Neural cell (in vitro differentiated cells): Measurements from ENCODE around the gene RBMS3. TPM values are rescaled to one million over a fixed set of nuclear protein-coding genes. Genes with fewer than 3 reads are reported as not detected.

Experiments
- H2AFZ ChIP-seq: fragments of 200-600, 300-800 bp; sonication (generic), shearing (Covaris generic); 2 replicates; pipeline ENCODE4 v1.6.0; 2014; ENCODE audit warnings: low read depth, mild to moderate bottlenecking, antibody characterized with exemption, low read length, moderate library complexity
- H3F3A ChIP-seq: fragments of 200-600 bp; shearing (Covaris generic); 2 replicates; pipeline ENCODE4 v1.6.1; 2016; ENCODE audit warnings: mild to moderate bottlenecking, moderate library complexity, mixed read lengths, antibody characterized with exemption, low read length; ENCODE audit not compliant: insufficient read depth, poor library complexity, severe bottlenecking
- H3K27ac ChIP-seq: fragments of 200-600, 300-800 bp; sonication (generic), shearing (Covaris generic); 2 replicates; pipeline ENCODE4 v1.5.1; 2014; ENCODE audit warnings: mild to moderate bottlenecking, low read length, moderate library complexity
- H3K27me3 ChIP-seq: fragments of 300-800, 200-600 bp; sonication (generic), shearing (Covaris generic); 2 replicates; pipeline ENCODE4 v1.6.0; 2014; ENCODE audit warnings: mild to moderate bottlenecking, low read depth, low read length, moderate library complexity; ENCODE audit not compliant: insufficient read depth
- H3K36me3 ChIP-seq: fragments of 300-800, 200-600 bp; sonication (generic), shearing (Covaris generic); 2 replicates; pipeline ENCODE4 v1.5.1; 2014; ENCODE audit warnings: mild to moderate bottlenecking, antibody characterized with exemption, low read length, moderate library complexity; ENCODE audit not compliant: insufficient read depth
- H3K4me2 ChIP-seq: fragments of 300-800, 200-600 bp; sonication (generic), shearing (Covaris generic); 2 replicates; pipeline ENCODE4 v1.6.0; 2014; ENCODE audit warnings: mild to moderate bottlenecking, low read length
- H3K4me3 ChIP-seq: fragments of 300-800, 200-600 bp; sonication (generic), shearing (Covaris generic); 2 replicates; pipeline ENCODE4 v1.5.1; 2014; ENCODE audit warnings: mild to moderate bottlenecking, low read length, moderate library complexity
- H3K79me2 ChIP-seq: fragments of 200-600 bp; shearing (Covaris generic); replicated peaks from 2 replicates; pipeline ENCODE4 v1.6.0; 2014; ENCODE audit warnings: mild to moderate bottlenecking, low read length, moderate library complexity; ENCODE audit not compliant: insufficient read depth
- H3K9ac ChIP-seq: fragments of 300-800, 200-600 bp; sonication (generic), shearing (Covaris generic); 2 replicates; pipeline ENCODE4 v1.6.1; 2016; ENCODE audit warnings: mild to moderate bottlenecking, low read length, mixed read lengths
- H3K9me2 ChIP-seq: fragments of 200-600 bp; shearing (Covaris generic); 2 replicates; pipeline ENCODE4 v1.6.1; 2016; ENCODE audit warnings: mild to moderate bottlenecking, low read length, mixed read lengths; ENCODE audit not compliant: insufficient read depth
- H3K9me3 ChIP-seq: fragments of 200-600, 300-800 bp; sonication (generic), shearing (Covaris generic); 2 replicates; pipeline ENCODE4 v1.6.1; 2016; ENCODE audit warnings: mild to moderate bottlenecking, mixed run types, low read length, moderate library complexity, mixed read lengths
- H4K20me1 ChIP-seq: fragments of 200-600 bp; shearing (Covaris generic); 2 replicates; pipeline ENCODE4 v1.6.1; 2016; ENCODE audit warnings: mild to moderate bottlenecking, mixed run types; ENCODE audit not compliant: insufficient read depth
- CTCF ChIP-seq: fragments of 450-650 bp; IDR thresholded peaks from 2 replicates; pipeline ENCODE4 v1.5.1; 2014; ENCODE audit warnings: antibody characterized with exemption, mild to moderate bottlenecking, moderate library complexity; ENCODE audit not compliant: poor library complexity, severe bottlenecking
- EP300 ChIP-seq: fragments of 450-650 bp; conservative IDR thresholded peaks from 2 replicates; pipeline ENCODE4 v1.6.1; 2014; ENCODE audit warnings: antibody characterized with exemption, mild to moderate bottlenecking, moderate library complexity; ENCODE audit not compliant: poor library complexity, severe bottlenecking
- EZH2 ChIP-seq: fragments of 200-600, 300-800 bp; shearing (Covaris generic), sonication (generic); IDR thresholded peaks from 2 replicates; pipeline ENCODE4 v1.6.1; 2014; ENCODE audit warnings: antibody characterized with exemption, low read length, borderline replicate concordance, mild to moderate bottlenecking; ENCODE audit not compliant: insufficient read depth, poor library complexity, severe bottlenecking
- MXI1 ChIP-seq: fragments of 450-650 bp; conservative IDR thresholded peaks from 2 replicates; pipeline ENCODE4 v1.6.1; 2014; ENCODE audit warnings: antibody characterized with exemption, mild to moderate bottlenecking; ENCODE audit not compliant: poor library complexity, severe bottlenecking
- POLR2AphosphoS5 ChIP-seq: IDR thresholded peaks from 2 replicates; pipeline ENCODE4 v1.6.1; 2012
- RAD21 ChIP-seq: fragments of 450-650 bp; conservative IDR thresholded peaks from 2 replicates; pipeline ENCODE4 v1.6.1; 2014; ENCODE audit warnings: antibody characterized with exemption, mild to moderate bottlenecking, moderate library complexity
- REST ChIP-seq: IDR thresholded peaks from 2 replicates; pipeline ENCODE4 v1.6.1; 2012; ENCODE audit warnings: borderline replicate concordance
- SMC3 ChIP-seq: fragments of 450-650 bp; conservative IDR thresholded peaks from 2 replicates; pipeline ENCODE4 v1.6.1; 2014; ENCODE audit warnings: antibody characterized with exemption, mild to moderate bottlenecking, moderate library complexity; ENCODE audit not compliant: poor library complexity
- TAF1 ChIP-seq: IDR thresholded peaks from 2 replicates; pipeline ENCODE4 v1.6.1; 2012; ENCODE audit warnings: low read depth
- polyA plus RNA-seq: library from polyadenylated mRNA; depleted of rRNA; stranded (reverse); fragments of >200 nt; gene quantifications from 2 replicates; pipeline ENCODE4 v1.2.3, GENCODE V29; 2014

The RBMS3 gene
- polyA plus RNA-seq, 1 donor from 2014 or later, result 0.53 TPM

GRCh38 chr3:29514912-29515311 lies 234.0 kb downstream of the RBMS3 start:
- no peaks in the 10 kb centered on the region for H3K79me2 ChIP-seq
- no peak for TF ChIP-seq RAD21
- TF ChIP-seq TAF1, result no peak
- peak; percentile 30 for TF ChIP-seq EP300
- peak; percentile 17 for TF ChIP-seq REST
- H2AFZ ChIP-seq, result no peak overlapping the region

GRCh38 chr3:29515451-29515850 lies 234.6 kb downstream of the RBMS3 start:
- Histone ChIP-seq H3F3A (no peaks in the 10 kb centered on the region), H4K20me1 (no peaks in the 10 kb centered on the region), H3K4me3 (no peak overlapping the region), H3K4me2 (no peak overlapping the region), H3K79me2 (no peaks in the 10 kb centered on the region), H3K27ac (no peak overlapping the region), H3K36me3 (no peaks in the 10 kb centered on the region), H3K9me3 (no peaks in the 10 kb centered on the region), H3K9me2 (no peaks in the 10 kb centered on the region), H3K9ac (no peak overlapping the region), H3K27me3 (no peaks in the 10 kb centered on the region), H2AFZ (no peak overlapping the region)
- TF ChIP-seq EZH2 (no peak), TAF1 (no peak)

More at GRCh38 chr3:29514912-29515311, 234.0 kb downstream of the RBMS3 start:
- Histone ChIP-seq H4K20me1 (no peaks in the 10 kb centered on the region), H3K36me3 (no peaks in the 10 kb centered on the region), H3K9me2 (no peaks in the 10 kb centered on the region), H3K27me3 (no peaks in the 10 kb centered on the region), H3K4me2 (no peak overlapping the region), H3F3A (no peaks in the 10 kb centered on the region), H3K9ac (no peak overlapping the region), H3K9me3 (no peaks in the 10 kb centered on the region), H3K4me3 (no peak overlapping the region), H3K27ac (peak overlapping the region; percentile 17)

GRCh38 chr3:29516164-29516563 lies 235.3 kb downstream of the RBMS3 start:
- H4K20me1 ChIP-seq, result no peaks in the 10 kb centered on the region
- H3K4me2 ChIP-seq, result no peak overlapping the region
- H3K4me3 ChIP-seq, result no peak overlapping the region
- no peak for TF ChIP-seq EZH2
- no peak for TF ChIP-seq MXI1
- no peak for TF ChIP-seq CTCF
- TF ChIP-seq REST, result no peak
- TF ChIP-seq RAD21, result no peak
- TF ChIP-seq EP300, result no peak
- no peak for TF ChIP-seq TAF1
- no peak for TF ChIP-seq SMC3
- TF ChIP-seq POLR2AphosphoS5, result no peak
- no peaks in the 10 kb centered on the region for H3K27me3 ChIP-seq
- H3K9ac ChIP-seq, result no peak overlapping the region
- no peak overlapping the region for H3K27ac ChIP-seq
- no peaks in the 10 kb centered on the region for H3K9me3 ChIP-seq
- no peaks in the 10 kb centered on the region for H3K79me2 ChIP-seq
- no peaks in the 10 kb centered on the region for H3K36me3 ChIP-seq
- no peak overlapping the region for H2AFZ ChIP-seq
- H3K9me2 ChIP-seq, result no peaks in the 10 kb centered on the region
- no peaks in the 10 kb centered on the region for H3F3A ChIP-seq
